Posterior vena cava (tissue), 2 donors: ENCODE results near the gene OR7G2. TPM values are rescaled to one million over a fixed set of nuclear protein-coding genes. Genes with fewer than 3 reads are reported as not detected.

ENCODE experiments used
- DNase-seq: peaks from one replicate; pipeline ENCODE4 v3.0.0-alpha.2; 2020; ENCODE audit warnings: low spot score
- intact Hi-C, 2 donors: fragments of 100-400 bp; cut with DNase I; formaldehyde crosslinking; loops; one replicate each; pipeline versions ENCODE4 v1.14.1 to v1.14.2; 2022 to 2023
- long read RNA-seq, 2 donors: library from polyadenylated mRNA; unstranded; transcript quantifications; one replicate each; pipeline ENCODE4 v2.0.0, GENCODE V29; 2020 to 2021
- total RNA-seq, 2 donors: library from RNA; stranded (reverse); fragmentation: NEBNext Ultra II Directional; extraction: Animal tissue kit (Norgen Biotek cat#: 25700); gene quantifications; one replicate each; pipeline ENCODE4 v1.2.1, GENCODE V29; 2021
- donor health status: DM: yes; HTN: yes; CAD: no.
- donor health status: DM: yes; HTN: yes; CAD: no.

Gene OR7G2
- total RNA-seq: not detected
- long read RNA-seq, donor 1: 0 reads
- long read RNA-seq, donor 2: 0 reads

DNA sequence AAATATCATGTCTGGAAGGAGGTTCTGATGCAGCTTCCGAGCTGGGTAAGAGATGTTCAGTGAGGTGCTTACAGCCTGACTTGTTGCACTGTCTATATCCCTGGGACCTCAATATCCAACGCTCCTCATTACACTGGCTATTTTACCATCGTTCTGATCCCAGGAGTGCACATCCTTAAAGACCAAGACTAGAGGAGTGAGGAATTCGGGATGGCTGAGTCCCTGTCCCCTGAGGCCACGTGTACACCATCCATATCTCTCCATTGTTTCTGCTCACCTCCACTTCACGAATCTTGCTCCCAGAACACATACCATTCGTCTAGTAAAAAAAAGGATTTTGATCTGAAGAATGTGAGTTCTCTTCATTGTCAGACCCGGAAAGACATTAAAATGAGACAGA is at the start of gene OR7G2:
OR7G2 (minus strand) TSS at position 101 of the 400 bp plus-strand sequence. CDS start 4,232 bp downstream, outside the sequence.
- DNase-seq: no peak
- intact Hi-C loops: no loop called here

DNA sequence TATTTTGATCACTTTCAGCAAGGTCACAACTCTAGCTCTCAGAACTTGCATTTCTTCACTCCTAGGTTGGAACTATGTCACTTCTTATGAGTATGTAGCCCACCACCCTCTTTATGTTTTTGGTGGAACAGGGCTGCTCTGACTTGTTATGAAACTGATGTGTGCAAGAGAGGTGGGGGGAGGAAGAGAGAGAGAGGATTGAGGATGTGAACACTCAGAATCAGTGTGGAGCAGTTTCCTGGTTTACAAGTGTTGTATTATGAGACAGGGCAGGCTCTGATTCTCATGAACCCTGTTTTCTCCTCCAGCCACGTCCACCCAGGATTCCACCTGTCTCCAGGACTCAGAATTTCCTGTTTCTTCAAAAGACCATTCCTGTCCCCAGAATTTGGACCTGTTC is 49.0 kb upstream of the OR7G2 start:
- intact Hi-C loops: no loop called here
- no peak for DNase-seq

DNA sequence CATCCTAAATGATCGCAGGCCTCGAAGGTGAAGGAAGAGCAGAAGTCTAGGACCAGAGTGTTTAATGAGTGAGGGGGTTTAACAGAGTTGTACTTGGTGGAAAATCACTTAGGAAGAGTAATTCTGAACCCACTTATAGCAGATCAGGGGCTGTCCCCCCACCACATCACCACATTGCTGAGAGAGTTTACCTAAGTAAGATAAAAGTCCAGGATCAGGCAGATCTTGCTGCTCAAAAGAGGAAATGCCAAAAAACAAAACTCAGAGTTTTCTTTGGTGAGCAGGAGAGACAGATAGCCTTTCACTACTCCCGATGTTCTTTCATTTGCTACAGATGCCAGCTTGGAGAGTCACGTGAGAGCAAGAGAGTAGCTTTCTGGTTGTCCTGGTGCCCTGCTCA is 48.3 kb upstream of the OR7G2 start:
- intact Hi-C loops: no loop called here
- DNase-seq: no peak

DNA sequence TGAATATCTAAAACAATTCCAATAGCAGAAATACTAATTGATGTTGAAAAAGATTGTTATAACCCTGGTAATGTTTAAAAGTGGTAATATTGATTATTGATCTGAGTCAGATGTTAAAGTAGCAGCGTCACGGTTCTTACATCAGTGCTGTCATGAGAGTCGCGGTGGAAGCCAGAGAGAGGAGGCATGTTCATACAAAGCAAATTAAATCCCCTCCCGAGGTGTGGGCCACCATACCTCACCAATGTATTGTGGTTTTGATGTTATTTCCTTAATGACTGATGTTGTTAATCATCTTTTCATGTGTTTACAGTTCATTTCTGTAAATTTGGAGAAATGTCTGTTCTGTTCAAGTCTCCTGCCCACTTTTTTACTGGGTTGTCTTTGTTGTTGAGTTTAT is 44.1 kb upstream of the OR7G2 start:
- intact Hi-C loops: no loop called here
- DNase-seq: no peak

GRCh38 chr19:9150650-9151049 is 43.4 kb upstream of the OR7G2 start:
- intact Hi-C loops: no loop called here
- DNase-seq: no peak

DNA sequence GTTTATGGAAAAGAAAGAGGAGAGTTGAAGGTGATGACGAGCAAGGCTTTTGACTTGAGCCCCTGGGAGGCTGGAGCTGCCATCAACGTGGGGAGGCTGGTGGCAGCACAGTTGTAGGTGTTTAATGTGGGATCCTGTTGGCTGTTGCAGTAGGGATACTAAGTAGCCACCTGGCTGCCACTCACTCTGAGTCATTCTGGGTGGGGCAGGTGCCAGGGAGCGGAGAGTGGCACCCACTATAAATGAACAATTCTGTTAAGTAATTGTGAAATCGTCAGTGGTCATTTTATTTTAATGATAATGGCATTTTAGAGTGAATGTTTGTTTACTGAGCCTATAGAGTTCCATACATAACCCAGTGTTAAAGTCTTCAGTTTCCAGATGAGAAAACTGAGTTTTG is 42.7 kb upstream of the OR7G2 start:
- intact Hi-C loops: no loop called here
- no peak for DNase-seq

GRCh38 chr19:9148697-9149096 is 41.4 kb upstream of the OR7G2 start:
- no peak for DNase-seq
- intact Hi-C loops: no loop called here

- no peak for DNase-seq
- intact Hi-C loops: no loop called here
These were observed 39.6 kb upstream of the OR7G2 start for GRCh38 chr19:9146882-9147281.

- DNase-seq: no peak
- intact Hi-C loops: no loop called here
These were observed 37.6 kb upstream of the OR7G2 start for GRCh38 chr19:9144920-9145319.

GRCh38 chr19:9140159-9140874 is 33.0 kb upstream of the OR7G2 start, which contains the start of gene ZNF317:
TSS of gene ZNF317 (plus strand) at chr19:9140397. CDS start at chr19:9156017, 15,620 bp downstream.
- intact Hi-C loops: no loop called here

GRCh38 chr19:9139609-9140158 is 32.4 kb upstream of the OR7G2 start:
- no peak for DNase-seq
- intact Hi-C loops: no loop called here

More at GRCh38 chr19:9140159-9140874, 33.0 kb upstream of the OR7G2 start, which contains the start of gene ZNF317:
- DNase-seq: peak; percentile 97

GRCh38 chr19:9132422-9132821 is 25.1 kb upstream of the OR7G2 start:
- intact Hi-C loops: no loop called here
- no peak for DNase-seq

DNA sequence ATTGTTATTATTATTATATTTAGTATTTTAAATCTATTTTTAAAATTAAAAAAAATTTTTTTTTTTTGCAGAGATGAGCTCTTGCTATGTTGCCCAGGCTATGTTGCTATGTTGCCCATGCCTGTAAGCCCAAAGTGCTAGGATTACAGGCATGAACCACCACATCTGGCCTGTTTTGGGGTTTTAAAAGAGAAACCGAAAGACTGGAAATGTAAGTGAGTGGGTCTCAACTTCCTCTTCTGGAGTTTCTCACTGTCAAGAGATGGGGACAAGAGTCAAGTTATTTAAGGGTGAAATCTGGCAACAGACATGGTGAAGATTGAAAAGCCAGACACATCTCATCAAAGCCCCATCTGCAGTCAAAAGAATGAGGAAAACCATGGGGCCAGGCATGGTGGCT is 23.7 kb upstream of the OR7G2 start:
- intact Hi-C loops: no loop called here
- DNase-seq: no peak

- DNase-seq: no peak
- intact Hi-C loops: no loop called here
These were observed 20.9 kb upstream of the OR7G2 start for GRCh38 chr19:9128171-9128570.

- DNase-seq: no peak
- intact Hi-C loops: no loop called here
These were observed 19.7 kb upstream of the OR7G2 start, which contains the start of gene OR7G3 for GRCh38 chr19:9126900-9127405. TSS of gene OR7G3 (minus strand) at chr19:9126950. CDS start at chr19:9126950, 0 bp downstream.

DNA sequence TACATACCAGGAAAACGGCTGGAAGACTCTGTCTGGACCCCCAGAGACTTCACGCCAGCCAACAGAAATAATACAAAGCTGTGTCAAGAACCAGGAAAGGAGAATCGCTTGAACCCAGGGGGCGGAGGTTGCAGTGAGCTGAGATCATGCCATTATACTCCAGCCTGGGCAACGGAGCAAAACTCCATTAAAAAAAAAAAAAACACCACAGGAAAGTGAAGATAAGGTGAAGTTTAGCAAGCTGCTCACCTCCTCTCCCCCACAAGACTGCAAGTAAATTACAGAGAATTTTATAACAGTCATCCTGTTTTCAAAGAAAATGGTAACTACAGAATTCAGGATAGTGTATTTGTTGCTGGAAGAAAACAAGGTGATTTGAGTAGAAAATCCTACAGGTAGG is 9.3 kb upstream of the OR7G2 start:
- intact Hi-C loops: no loop called here
- no peak for DNase-seq

DNA sequence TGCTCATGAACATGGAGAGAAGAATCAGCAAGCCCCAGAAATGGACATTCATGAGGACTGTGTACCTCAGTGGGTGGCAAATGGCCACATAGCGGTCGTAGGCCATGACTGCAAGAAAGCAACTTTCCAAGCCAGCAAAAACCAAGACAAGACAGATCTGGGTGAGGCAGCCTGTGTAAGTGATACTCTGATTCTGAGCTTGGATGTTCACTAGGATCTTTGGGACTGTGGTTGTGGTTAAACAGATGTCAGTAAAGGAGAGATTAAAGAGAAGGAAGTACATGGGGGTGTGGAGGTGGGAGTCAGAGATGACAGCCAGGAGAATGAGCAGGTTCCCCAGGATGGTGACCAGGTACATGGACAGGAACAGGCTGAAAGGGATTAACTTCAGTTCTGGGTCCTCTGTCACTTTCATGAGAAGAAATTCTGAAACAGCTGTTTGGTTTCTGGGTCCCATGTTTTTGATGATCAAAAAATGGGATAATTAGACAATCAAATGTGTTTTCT is 8.1 kb upstream of the OR7G2 start, which contains the start of gene OR7G1:
OR7G1 (minus strand) TSS at position 457 of the 507 bp plus-strand sequence; CDS start at position 457, 0 bp downstream.
- intact Hi-C loops: no loop called here
- no peak for DNase-seq

GRCh38 chr19:9109959-9110358 is 2.7 kb upstream of the OR7G2 start:
- no peak for DNase-seq
- intact Hi-C loops: no loop called here

GRCh38 chr19:9086761-9087160 is 20.5 kb downstream of the OR7G2 start, which contains the start of gene OR1M1:
TSS of gene OR1M1 (plus strand) at chr19:9087061. CDS start at chr19:9093245, 6,184 bp downstream.
- intact Hi-C loops: no loop called here
- DNase-seq: no peak

DNA sequence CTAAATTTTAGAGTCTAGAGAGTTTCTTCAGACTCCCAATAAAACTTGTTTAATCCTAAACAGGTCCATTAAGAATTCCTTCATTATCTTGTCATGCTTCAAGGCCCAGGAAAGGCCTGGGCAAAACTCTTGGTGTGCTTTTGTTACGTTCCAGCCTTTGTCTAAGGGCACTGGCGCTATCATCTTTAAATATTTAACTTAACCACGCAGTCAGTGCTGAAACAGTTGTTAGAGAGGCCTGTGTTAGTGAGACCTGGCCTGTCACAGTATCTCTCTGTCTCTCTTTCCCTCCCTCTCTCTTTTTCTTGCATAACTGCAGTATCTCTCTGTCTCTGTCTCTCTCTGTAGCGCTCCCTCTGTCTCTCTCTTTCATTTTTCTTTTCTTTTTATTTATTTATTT is 28.6 kb downstream of the OR7G2 start:
- no peak for DNase-seq
- intact Hi-C loops: loop anchor here in 1 of 2 donors (5.0 kb wide), 1 partner anchor 421 kb away; no protein-coding TSS in a partner anchor
